ENCODE measurements around the gene LSAMP. TPM values are rescaled to one million over a fixed set of nuclear protein-coding genes. Genes with fewer than 3 reads are reported as not detected.

Gene LSAMP
- polyA plus RNA-seq, 3 donors, result not detected

GRCh38 chr3:115982108-115982507 lies 463.2 kb downstream of the LSAMP start:
- intact Hi-C loops (cut with micrococcal nuclease), result no loop called here
- Mint-ChIP-seq H3K27ac (no peak overlapping the region), H3K4me3 (no peak overlapping the region), H3K27me3 (ENCODE audit: low read depth in 3 of 3) (peaks cover 1 to 5% (median 3%) of the 10 kb centered on the region in 3 donors), H3K36me3 (no peaks in the 10 kb centered on the region), H3K4me1 (peaks cover 3% of the 10 kb centered on the region), H3K9me3 (peaks cover 0 to 4% (median 2%) of the 10 kb centered on the region in 7 donors)
- no CpG with 5 or more reads among the region's 3 CpGs for WGBS (ENCODE audit: insufficient coverage)
- no peak overlapping the region for H2AFZ ChIP-seq (ENCODE audit: insufficient read depth, low read depth, low read length, poor library complexity, severe bottlenecking)
- H3K27me3 ChIP-seq (ENCODE audit: control insufficient read depth in 2 of 2, insufficient read depth in 2 of 2, low read length in 2 of 2), result no peaks in the 10 kb centered on the region
- no peak for DNase-seq
- no peaks in the 10 kb centered on the region for H4K20me1 ChIP-seq (ENCODE audit: insufficient read depth, low read length)
- H3K27ac ChIP-seq (ENCODE audit: low read depth in 1 of 2, low read length in 2 of 2), result no peak overlapping the region
- H3K36me3 ChIP-seq (replicated peaks in 1 of 2; ENCODE audit: control insufficient read depth in 1 of 2, insufficient read depth in 2 of 2, low read length in 2 of 2), result no peaks in the 10 kb centered on the region
- H3K4me2 ChIP-seq (replicated peaks; ENCODE audit: extremely low read depth, low read length, poor library complexity, severe bottlenecking), result no peak overlapping the region
- no peaks in the 10 kb centered on the region for H3K79me2 ChIP-seq (ENCODE audit: insufficient read depth, low read length)
- no peaks in the 10 kb centered on the region for H3K4me1 ChIP-seq (ENCODE audit: control insufficient read depth in 1 of 2, insufficient read depth in 2 of 2, low read length in 2 of 2)
- H3K9me3 ChIP-seq (replicated peaks in 1 of 2; ENCODE audit: control insufficient read depth in 1 of 2, insufficient read depth in 1 of 2, low read length in 2 of 2), result no peaks in the 10 kb centered on the region
- no peak for TF ChIP-seq CTCF (IDR thresholded peaks at IDR 0.05)
- no peak overlapping the region for H3K9ac ChIP-seq (ENCODE audit: insufficient read depth, low read length, poor library complexity, severe bottlenecking)
- H3K4me3 ChIP-seq (replicated peaks in 1 of 3; ENCODE audit: low read depth in 2 of 3, low read length in 3 of 3), result no peak overlapping the region

- no peak overlapping the region for H3K4me3 ChIP-seq (replicated peaks in 1 of 3; ENCODE audit: low read depth in 2 of 3, low read length in 3 of 3)
- no CpG with 5 or more reads among the region's 3 CpGs for WGBS (ENCODE audit: insufficient coverage)
- intact Hi-C loops (cut with micrococcal nuclease), result no loop called here
- no peak overlapping the region for H3K9ac ChIP-seq (ENCODE audit: insufficient read depth, low read length, poor library complexity, severe bottlenecking)
- DNase-seq, result no peak
- H3K4me1 ChIP-seq (ENCODE audit: control insufficient read depth in 1 of 2, insufficient read depth in 2 of 2, low read length in 2 of 2), result no peaks in the 10 kb centered on the region
- H3K36me3 ChIP-seq (replicated peaks in 1 of 2; ENCODE audit: control insufficient read depth in 1 of 2, insufficient read depth in 2 of 2, low read length in 2 of 2), result no peaks in the 10 kb centered on the region
- H3K36me3 Mint-ChIP-seq, result no peaks in the 10 kb centered on the region
- no peaks in the 10 kb centered on the region for H3K79me2 ChIP-seq (ENCODE audit: insufficient read depth, low read length)
- no peak for TF ChIP-seq CTCF (IDR thresholded peaks at IDR 0.05)
- H3K9me3 ChIP-seq (replicated peaks in 1 of 2; ENCODE audit: control insufficient read depth in 1 of 2, insufficient read depth in 1 of 2, low read length in 2 of 2), result no peaks in the 10 kb centered on the region
- H3K4me3 Mint-ChIP-seq, result no peak overlapping the region
- no peak overlapping the region for H3K27ac Mint-ChIP-seq
- H3K9me3 Mint-ChIP-seq, result peaks cover 0 to 4% (median 2%) of the 10 kb centered on the region in 7 donors
- H2AFZ ChIP-seq (ENCODE audit: insufficient read depth, low read depth, low read length, poor library complexity, severe bottlenecking), result no peak overlapping the region
- H3K4me2 ChIP-seq (replicated peaks; ENCODE audit: extremely low read depth, low read length, poor library complexity, severe bottlenecking), result no peak overlapping the region
- no peaks in the 10 kb centered on the region for H3K4me1 Mint-ChIP-seq
- H4K20me1 ChIP-seq (ENCODE audit: insufficient read depth, low read length), result no peaks in the 10 kb centered on the region
- no peak overlapping the region for H3K27ac ChIP-seq (ENCODE audit: low read depth in 1 of 2, low read length in 2 of 2)
- H3K27me3 ChIP-seq (ENCODE audit: control insufficient read depth in 2 of 2, insufficient read depth in 2 of 2, low read length in 2 of 2), result no peaks in the 10 kb centered on the region
- H3K27me3 Mint-ChIP-seq (ENCODE audit: low read depth in 3 of 3), result peaks cover 1 to 5% (median 3%) of the 10 kb centered on the region in 3 donors
Measured at GRCh38 chr3:115980709-115981108, 464.6 kb downstream of the LSAMP start.
